A549 (cell line): ENCODE data around the gene HSDL2.

Experiments
- CBX8 ChIP-seq: fragments of 200-600 bp; sonication (generic); IDR thresholded peaks from 2 replicates; pipeline ENCODE4 v1.6.1; 2016
- CHD2 ChIP-seq: fragments of 150-350 bp; IDR thresholded peaks from 2 replicates; pipeline ENCODE4 v1.6.1; 2014; ENCODE audit warnings: low read length; ENCODE audit not compliant: partially characterized antibody
- EP300 ChIP-seq, 2 experiments: fragments of >200 bp; sonication (Bioruptor Twin); formaldehyde crosslinking; IDR thresholded peaks; 2 replicates in 1 of 2; 3 replicates in 1 of 2; pipeline ENCODE4 v1.6.1; 2016 to 2017
- KDM1A ChIP-seq: fragments of 200-600 bp; sonication (generic); IDR thresholded peaks from 2 replicates; pipeline ENCODE4 v1.6.1; 2016; ENCODE audit warnings: low read depth, mild to moderate bottlenecking
- NFE2L2 ChIP-seq: fragments of 150-350 bp; conservative IDR thresholded peaks from 2 replicates; pipeline ENCODE4 v1.6.1; 2014; ENCODE audit warnings: low read length
- POLR2A ChIP-seq: IDR thresholded peaks from 2 replicates; pipeline ENCODE4 v1.6.1; 2012; ENCODE audit warnings: mild to moderate bottlenecking, low read length
- POLR2AphosphoS2 ChIP-seq: conservative IDR thresholded peaks from 2 replicates; pipeline ENCODE4 v1.6.1; 2012; ENCODE audit warnings: low read length, improper control_type of control experiment, inconsistent platforms
- RAD21 ChIP-seq, 2 experiments: fragments of >200 bp in 1 of 2; sonication (Bioruptor Twin) in 1 of 2; formaldehyde crosslinking in 1 of 2; IDR thresholded peaks in 1 of 2; conservative IDR thresholded peaks in 1 of 2; 2 replicates in 1 of 2; 3 replicates in 1 of 2; pipeline ENCODE4 v1.6.1; 2012 to 2018; ENCODE audit warnings: inconsistent platforms in 1 of 2
- RCOR1 ChIP-seq: fragments of 150-350 bp; IDR thresholded peaks from 2 replicates; pipeline ENCODE4 v1.6.1; 2014; ENCODE audit warnings: antibody characterized with exemption, low read length, low read depth
- REST ChIP-seq: fragments of 200-600 bp; sonication (generic); IDR thresholded peaks from 2 replicates; pipeline ENCODE4 v1.6.1; 2016; ENCODE audit warnings: antibody characterized with exemption, mild to moderate bottlenecking, moderate library complexity
- SREBF2 ChIP-seq: fragments of 450-650 bp; IDR thresholded peaks from 2 replicates; pipeline ENCODE4 v1.6.1; 2014; ENCODE audit warnings: mild to moderate bottlenecking, moderate library complexity
- TF ChIP-seq, protein P1 (sequence below): fragments of >200 bp; sonication (Bioruptor Twin); formaldehyde crosslinking; IDR thresholded peaks from 3 replicates; pipeline ENCODE4 v1.5.1; 2016
- TF ChIP-seq, protein P2 (sequence below): IDR thresholded peaks from 2 replicates; pipeline ENCODE4 v1.6.1; 2012

GRCh38 chr9:112433499-112434392 is 53.8 kb downstream of the HSDL2 start:
- TF ChIP-seq EP300 (IDR thresholded peaks at IDR 0.05) (no peak), RAD21 (conservative IDR thresholded peaks at IDR 0.05 in 1 of 2, IDR thresholded peaks at IDR 0.05 in 1 of 2) (no peak), KDM1A (no peak), POLR2AphosphoS2 (no peak), RCOR1 (no peak), REST (no peak), CBX8 (no peak), NFE2L2 (no peak), POLR2A (no peak), SREBF2 (no peak), CHD2 (no peak)
- TF ChIP-seq, protein P1, sequence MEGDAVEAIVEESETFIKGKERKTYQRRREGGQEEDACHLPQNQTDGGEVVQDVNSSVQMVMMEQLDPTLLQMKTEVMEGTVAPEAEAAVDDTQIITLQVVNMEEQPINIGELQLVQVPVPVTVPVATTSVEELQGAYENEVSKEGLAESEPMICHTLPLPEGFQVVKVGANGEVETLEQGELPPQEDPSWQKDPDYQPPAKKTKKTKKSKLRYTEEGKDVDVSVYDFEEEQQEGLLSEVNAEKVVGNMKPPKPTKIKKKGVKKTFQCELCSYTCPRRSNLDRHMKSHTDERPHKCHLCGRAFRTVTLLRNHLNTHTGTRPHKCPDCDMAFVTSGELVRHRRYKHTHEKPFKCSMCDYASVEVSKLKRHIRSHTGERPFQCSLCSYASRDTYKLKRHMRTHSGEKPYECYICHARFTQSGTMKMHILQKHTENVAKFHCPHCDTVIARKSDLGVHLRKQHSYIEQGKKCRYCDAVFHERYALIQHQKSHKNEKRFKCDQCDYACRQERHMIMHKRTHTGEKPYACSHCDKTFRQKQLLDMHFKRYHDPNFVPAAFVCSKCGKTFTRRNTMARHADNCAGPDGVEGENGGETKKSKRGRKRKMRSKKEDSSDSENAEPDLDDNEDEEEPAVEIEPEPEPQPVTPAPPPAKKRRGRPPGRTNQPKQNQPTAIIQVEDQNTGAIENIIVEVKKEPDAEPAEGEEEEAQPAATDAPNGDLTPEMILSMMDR: no peak
- TF ChIP-seq, protein P2, sequence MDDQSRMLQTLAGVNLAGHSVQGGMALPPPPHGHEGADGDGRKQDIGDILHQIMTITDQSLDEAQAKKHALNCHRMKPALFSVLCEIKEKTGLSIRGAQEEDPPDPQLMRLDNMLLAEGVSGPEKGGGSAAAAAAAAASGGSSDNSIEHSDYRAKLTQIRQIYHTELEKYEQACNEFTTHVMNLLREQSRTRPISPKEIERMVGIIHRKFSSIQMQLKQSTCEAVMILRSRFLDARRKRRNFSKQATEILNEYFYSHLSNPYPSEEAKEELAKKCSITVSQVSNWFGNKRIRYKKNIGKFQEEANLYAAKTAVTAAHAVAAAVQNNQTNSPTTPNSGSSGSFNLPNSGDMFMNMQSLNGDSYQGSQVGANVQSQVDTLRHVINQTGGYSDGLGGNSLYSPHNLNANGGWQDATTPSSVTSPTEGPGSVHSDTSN: no peak
